SJCRH30 (cell line): ENCODE measurements around the gene ITGA1. TPM values are rescaled to one million over a fixed set of nuclear protein-coding genes. Genes with fewer than 3 reads are reported as not detected.
"Not testable (repeated sequence)": the region's sequence is repeated elsewhere in the genome, so short reads cannot be mapped to it uniquely, and the experiment has no call there.

Experiments
- DNase-seq, 2 experiments: peaks; one replicate each; pipeline ENCODE4 v3.0.0-alpha.2; 2015 to 2020
- H3K27ac ChIP-seq: fragments of 250-450 bp; sonication (Bioruptor Pico); 2 replicates; pipeline ENCODE4 v1.5.1; 2020; ENCODE audit warnings: mild to moderate bottlenecking, moderate library complexity
- H3K27me3 ChIP-seq: fragments of 250-450 bp; sonication (Bioruptor Pico); 2 replicates; pipeline ENCODE4 v1.5.1; 2020; ENCODE audit warnings: mild to moderate bottlenecking, moderate library complexity
- H3K36me3 ChIP-seq: fragments of 250-450 bp; sonication (Bioruptor Pico); 2 replicates; pipeline ENCODE4 v1.5.1; 2020; ENCODE audit warnings: mild to moderate bottlenecking, moderate library complexity
- H3K4me1 ChIP-seq: fragments of 250-450 bp; sonication (Bioruptor Pico); 2 replicates; pipeline ENCODE4 v1.5.1; 2020; ENCODE audit warnings: mild to moderate bottlenecking, moderate library complexity
- H3K4me3 ChIP-seq: fragments of 250-450 bp; sonication (Bioruptor Pico); 2 replicates; pipeline ENCODE4 v1.5.1; 2020; ENCODE audit warnings: mild to moderate bottlenecking, moderate library complexity
- H3K9me3 ChIP-seq: fragments of 250-450 bp; sonication (Bioruptor Pico); replicated peaks from 2 replicates; pipeline ENCODE4 v1.5.1; 2020; ENCODE audit warnings: mild to moderate bottlenecking, moderate library complexity
- total RNA-seq: library from RNA; depleted of rRNA; stranded (reverse); fragments of >200 nt; shearing (Covaris generic); gene quantifications from 2 replicates; pipeline ENCODE4 v1.2.3, GENCODE V29; 2014

ITGA1 gene
- total RNA-seq, 1 experiment from 2014 or later = 9.9 TPM

DNA sequence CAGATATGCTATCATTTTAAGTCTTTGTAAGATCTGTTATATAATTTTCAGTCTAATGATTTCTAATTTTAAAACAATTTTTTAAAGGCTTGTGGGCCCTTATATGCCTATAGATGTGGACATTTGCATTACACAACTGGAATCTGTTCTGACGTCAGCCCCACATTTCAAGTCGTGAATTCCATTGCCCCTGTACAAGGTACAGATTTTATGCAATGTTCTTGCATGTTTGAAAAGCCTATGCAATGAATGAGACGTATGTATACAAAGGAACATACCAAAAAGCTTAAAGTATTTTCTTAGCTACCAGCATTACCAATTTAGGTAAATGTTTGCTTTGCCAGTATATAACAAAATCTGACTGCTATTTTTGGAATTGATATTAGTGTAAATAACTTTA, 77.2 kb downstream of the ITGA1 start:
- no peaks in the 10 kb centered on the region for H3K36me3 ChIP-seq
- no peaks in the 10 kb centered on the region for H3K9me3 ChIP-seq
- peaks cover 42% of the 10 kb centered on the region for H3K4me1 ChIP-seq
- DNase-seq = no peak
- no peak overlapping the region for H3K4me3 ChIP-seq
- no peaks in the 10 kb centered on the region for H3K27me3 ChIP-seq
- H3K27ac ChIP-seq = no peak overlapping the region

DNA sequence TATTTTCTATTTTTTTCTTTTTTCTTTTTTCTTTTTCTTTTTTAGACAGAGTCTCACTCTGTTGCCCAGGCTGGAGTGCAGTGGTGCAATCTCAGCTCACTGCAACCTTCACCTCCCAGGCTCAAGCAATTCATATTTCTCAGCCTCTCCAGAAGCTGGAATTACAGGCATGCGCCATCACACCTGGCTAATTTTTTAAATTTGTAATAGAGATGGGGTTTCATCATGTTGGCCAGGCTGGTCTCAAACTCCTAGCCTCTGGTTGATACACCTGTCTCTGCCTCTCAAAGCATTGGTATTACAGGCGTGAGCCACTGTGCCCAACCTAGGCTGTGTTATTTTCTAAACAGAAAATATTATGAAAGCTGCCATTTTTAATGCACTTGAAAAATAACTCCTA, 78.3 kb downstream of the ITGA1 start:
- H3K4me3 ChIP-seq, H3K9me3 ChIP-seq, H3K36me3 ChIP-seq, H3K27me3 ChIP-seq, H3K27ac ChIP-seq: not testable (repeated sequence)
- DNase-seq = peak; percentile 37 to 60
- H3K4me1 ChIP-seq = peaks cover 50% of the 10 kb centered on the region

DNA sequence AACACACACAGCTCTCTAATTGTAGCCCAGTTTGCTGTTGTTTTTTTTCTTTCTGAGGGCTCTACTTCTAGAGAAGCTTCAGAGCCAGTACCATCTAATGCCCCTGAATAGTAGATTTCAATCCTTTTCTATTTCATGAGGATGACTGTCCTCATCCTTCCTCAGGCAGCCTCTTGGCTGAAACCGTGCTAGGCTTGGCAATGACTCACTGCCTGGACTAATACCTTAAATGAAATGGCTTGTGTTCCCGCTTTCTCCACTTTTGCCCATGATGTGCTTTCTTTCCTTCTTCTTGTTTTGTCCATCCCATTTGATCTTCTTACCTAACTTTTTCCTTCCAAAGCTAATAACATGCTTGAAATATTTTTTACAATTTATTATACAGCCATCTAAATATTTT, 80.1 kb downstream of the ITGA1 start:
- H3K9me3 ChIP-seq = no peaks in the 10 kb centered on the region
- no peak for DNase-seq
- H3K4me3 ChIP-seq = no peak overlapping the region
- no peaks in the 10 kb centered on the region for H3K27me3 ChIP-seq
- H3K36me3 ChIP-seq = no peaks in the 10 kb centered on the region
- H3K4me1 ChIP-seq = peaks cover 60% of the 10 kb centered on the region
- no peak overlapping the region for H3K27ac ChIP-seq

DNA sequence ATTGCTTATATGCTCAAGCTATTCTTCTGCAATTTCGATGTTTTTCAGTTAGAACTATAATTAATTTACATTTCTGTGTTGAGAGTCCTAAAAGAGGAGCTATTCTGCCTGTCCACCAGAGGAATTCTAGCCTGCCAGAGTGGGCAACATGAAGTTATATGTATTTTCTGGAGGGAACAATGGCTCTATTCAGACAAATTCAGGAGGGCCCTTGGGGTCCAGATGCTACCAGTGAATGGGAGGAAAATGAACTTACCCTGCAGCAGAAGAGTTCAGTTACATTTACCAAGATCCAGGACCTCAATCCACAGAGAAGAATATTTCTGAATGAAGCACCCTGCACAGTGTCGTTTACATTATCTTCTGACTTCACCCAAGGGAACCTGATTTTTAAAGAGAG, 80.7 kb downstream of the ITGA1 start:
- Histone ChIP-seq H3K27ac (no peak overlapping the region), H3K36me3 (no peaks in the 10 kb centered on the region), H3K27me3 (no peaks in the 10 kb centered on the region), H3K9me3 (no peaks in the 10 kb centered on the region), H3K4me3 (no peak overlapping the region), H3K4me1 (peaks cover 60% of the 10 kb centered on the region)
- peak; percentile 24 to 69 for DNase-seq

DNA sequence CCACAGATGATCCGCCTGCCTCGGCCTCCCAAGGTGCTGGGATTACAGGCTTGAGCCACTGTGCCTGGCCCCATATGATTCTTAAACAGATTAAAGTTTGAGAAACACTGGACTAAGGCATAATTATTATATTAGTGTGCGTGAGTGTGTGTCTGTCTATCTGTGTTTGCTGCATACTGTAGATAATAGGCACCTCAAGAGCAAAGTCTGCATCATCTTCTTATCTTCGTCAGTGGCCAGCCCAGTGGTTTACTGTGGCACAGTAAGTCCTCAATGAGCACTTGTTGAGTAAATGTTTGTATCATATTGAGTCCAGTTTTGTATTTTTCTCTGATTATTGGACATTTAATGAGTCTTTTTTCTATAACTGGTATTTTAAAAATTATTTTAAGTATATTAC, 81.7 kb downstream of the ITGA1 start:
- Histone ChIP-seq H3K27ac (peak overlapping the region; percentile 82; the same call in 1 of the 2 replicates), H3K9me3 (no peaks in the 10 kb centered on the region), H3K36me3 (no peaks in the 10 kb centered on the region), H3K4me1 (peaks cover 57% of the 10 kb centered on the region), H3K4me3 (no peak overlapping the region), H3K27me3 (no peaks in the 10 kb centered on the region)
- DNase-seq = no peak

DNA sequence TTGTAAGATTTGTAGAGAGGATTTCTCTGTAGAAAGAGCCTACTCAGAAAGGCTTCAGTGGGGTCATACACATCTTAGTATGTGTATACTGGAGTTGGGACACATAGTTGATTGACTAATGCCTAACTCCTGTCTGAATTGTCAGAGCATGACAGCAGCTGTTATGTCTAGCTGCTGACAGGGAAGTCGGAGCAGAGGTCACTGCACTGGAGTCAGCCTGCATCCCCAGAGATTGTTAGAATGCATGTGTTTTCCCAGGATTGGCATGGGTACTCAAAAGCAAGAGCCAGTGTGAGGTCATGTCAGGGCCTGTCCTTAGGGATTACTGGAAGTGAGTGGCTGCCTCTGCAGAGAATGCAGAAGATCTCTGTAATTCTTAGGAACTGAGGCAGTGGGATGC, 82.7 kb downstream of the ITGA1 start:
- no peaks in the 10 kb centered on the region for H3K9me3 ChIP-seq
- peaks cover 56% of the 10 kb centered on the region for H3K4me1 ChIP-seq
- H3K4me3 ChIP-seq = no peak overlapping the region
- peak overlapping the region; percentile 82 for H3K27ac ChIP-seq
- no peaks in the 10 kb centered on the region for H3K36me3 ChIP-seq
- peak; percentile 82 to 83 for DNase-seq
- H3K27me3 ChIP-seq = no peaks in the 10 kb centered on the region

DNA sequence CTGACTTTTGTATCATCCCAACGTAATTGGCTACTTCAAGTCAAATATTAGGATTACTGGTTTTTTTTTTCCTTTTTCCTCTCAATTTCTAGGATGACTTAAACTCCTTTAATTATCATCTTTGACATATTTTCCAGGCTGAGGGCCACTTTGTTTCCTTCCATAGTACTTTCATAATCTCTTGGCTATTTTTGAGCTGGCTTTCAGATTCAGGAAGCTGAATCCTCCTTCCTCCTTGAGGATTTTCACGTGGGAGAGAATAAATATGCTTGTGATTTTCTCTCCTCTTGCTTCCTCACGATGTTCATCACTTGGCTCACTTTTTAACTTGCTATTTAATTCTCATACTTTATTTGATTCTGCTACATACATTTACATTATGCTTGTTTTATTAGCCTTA, 88.1 kb downstream of the ITGA1 start:
- Histone ChIP-seq H3K9me3 (no peaks in the 10 kb centered on the region), H3K27me3 (no peaks in the 10 kb centered on the region), H3K4me1 (peaks cover 46% of the 10 kb centered on the region), H3K36me3 (no peaks in the 10 kb centered on the region), H3K27ac (no peak overlapping the region), H3K4me3 (no peak overlapping the region)
- no peak for DNase-seq

DNA sequence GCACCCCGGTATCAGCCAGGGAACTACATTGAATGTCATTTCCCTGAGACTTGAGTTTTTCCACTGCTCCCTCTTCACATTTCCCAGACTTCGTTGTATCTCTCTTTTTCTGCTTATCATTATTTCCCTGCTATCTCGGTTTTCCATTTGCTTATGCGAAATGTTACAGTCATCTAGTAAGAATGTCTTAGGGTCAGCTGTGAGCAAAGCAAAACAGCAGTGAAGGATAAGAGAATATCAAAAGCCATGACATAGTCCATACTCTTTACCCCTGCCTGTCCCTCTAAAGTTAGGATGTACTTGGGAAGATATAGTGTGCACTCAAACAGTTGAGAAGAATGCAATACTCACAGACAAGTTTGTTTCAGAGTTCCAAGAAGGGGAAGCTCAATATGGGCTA, 88.7 kb downstream of the ITGA1 start:
- no peak overlapping the region for H3K27ac ChIP-seq
- H3K9me3 ChIP-seq = no peaks in the 10 kb centered on the region
- no peak overlapping the region for H3K4me3 ChIP-seq
- H3K27me3 ChIP-seq = no peaks in the 10 kb centered on the region
- DNase-seq = no peak
- H3K36me3 ChIP-seq = no peaks in the 10 kb centered on the region
- peaks cover 40% of the 10 kb centered on the region for H3K4me1 ChIP-seq

DNA sequence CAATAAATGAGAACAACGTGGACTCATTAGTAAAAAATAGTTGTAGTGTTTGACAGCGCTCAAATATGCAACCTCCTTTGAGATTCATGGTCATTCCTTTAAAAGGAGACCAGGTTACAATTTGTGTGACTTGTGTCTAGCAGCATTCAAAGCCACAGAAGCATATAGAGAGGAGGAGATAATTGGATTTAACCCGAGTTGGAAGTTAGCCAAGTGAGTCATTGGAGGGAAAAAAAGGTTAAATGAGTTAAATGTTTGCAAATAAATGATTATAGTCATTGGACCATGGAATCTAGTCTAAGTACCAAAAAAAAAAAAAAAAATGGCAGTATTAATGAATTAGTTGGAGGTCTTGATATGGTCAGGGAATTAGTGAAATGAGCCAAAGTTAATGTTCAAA, 90.9 kb downstream of the ITGA1 start:
- Histone ChIP-seq H3K4me1 (peaks cover 35% of the 10 kb centered on the region), H3K27ac (peak overlapping the region; percentile 21; the same call in 1 of the 2 replicates), H3K27me3 (no peaks in the 10 kb centered on the region), H3K9me3 (no peaks in the 10 kb centered on the region), H3K36me3 (no peaks in the 10 kb centered on the region), H3K4me3 (no peak overlapping the region)
- peak; percentile 32 to 74 for DNase-seq

DNA sequence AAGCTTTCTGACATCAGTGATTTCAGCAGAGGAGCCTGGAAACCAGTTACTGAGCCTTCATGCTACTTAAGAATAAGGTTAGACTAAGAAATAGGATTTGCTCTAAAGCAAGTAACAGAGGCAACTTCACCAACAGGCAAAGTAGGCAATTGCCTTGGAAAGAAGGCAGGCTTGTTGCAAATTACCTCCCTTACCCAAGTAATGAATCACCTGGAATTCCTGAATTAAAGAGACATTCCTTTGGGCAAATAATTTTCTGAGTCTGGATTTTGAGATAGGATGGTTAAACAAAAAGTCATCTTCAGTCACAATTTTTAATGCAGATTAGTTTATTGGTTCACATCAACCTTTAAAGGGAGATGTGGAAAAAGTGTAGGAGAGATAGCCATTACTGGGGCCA, 92.8 kb downstream of the ITGA1 start:
- Histone ChIP-seq H3K27ac (no peak overlapping the region), H3K4me1 (peaks cover 24% of the 10 kb centered on the region), H3K36me3 (no peaks in the 10 kb centered on the region), H3K4me3 (no peak overlapping the region), H3K9me3 (no peaks in the 10 kb centered on the region), H3K27me3 (no peaks in the 10 kb centered on the region)
- no peak for DNase-seq

DNA sequence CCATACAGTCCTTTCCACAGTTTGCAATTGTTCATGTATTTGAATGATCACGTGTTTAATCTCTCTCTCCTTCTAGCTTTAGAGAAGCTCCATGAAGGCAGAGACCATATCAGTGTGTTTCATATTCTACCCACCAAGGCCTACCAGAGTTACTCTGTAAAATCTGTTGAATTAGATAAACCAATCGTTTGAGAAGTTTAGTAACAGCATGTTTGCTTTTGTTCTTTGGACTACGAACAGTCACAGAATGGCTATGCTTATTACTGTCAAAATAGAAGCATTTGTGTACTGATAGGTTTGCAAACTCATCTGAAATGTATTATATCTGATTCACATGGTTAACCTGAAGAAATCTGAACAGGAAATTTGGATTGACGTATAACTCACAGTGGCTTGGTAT, 93.8 kb downstream of the ITGA1 start:
- no peaks in the 10 kb centered on the region for H3K27me3 ChIP-seq
- H3K4me1 ChIP-seq = peaks cover 25% of the 10 kb centered on the region
- no peaks in the 10 kb centered on the region for H3K9me3 ChIP-seq
- H3K36me3 ChIP-seq = no peaks in the 10 kb centered on the region
- no peak overlapping the region for H3K4me3 ChIP-seq
- no peak for DNase-seq
- H3K27ac ChIP-seq = no peak overlapping the region

DNA sequence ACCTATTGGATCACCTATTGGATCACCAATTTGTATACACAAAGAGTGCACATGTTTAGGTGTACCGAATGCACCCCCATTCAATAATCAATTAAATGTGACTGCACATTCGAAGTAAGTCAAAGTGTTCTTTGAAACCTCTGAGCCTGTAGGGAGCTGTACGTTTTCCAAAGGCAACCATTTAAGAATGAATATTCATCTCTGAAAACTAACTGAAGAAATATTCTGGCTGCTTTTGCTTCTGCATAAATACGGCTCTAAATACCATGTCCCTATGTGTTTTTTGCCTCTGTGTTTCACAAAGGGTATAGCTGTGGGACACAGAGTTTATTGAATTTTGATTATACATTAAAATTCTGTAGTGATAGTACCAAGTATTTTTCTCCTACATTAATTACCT, 95.4 kb downstream of the ITGA1 start:
- Histone ChIP-seq H3K27me3 (no peaks in the 10 kb centered on the region), H3K36me3 (no peaks in the 10 kb centered on the region), H3K4me1 (peaks cover 19% of the 10 kb centered on the region), H3K4me3 (no peak overlapping the region), H3K9me3 (no peaks in the 10 kb centered on the region), H3K27ac (no peak overlapping the region)
- DNase-seq = no peak

DNA sequence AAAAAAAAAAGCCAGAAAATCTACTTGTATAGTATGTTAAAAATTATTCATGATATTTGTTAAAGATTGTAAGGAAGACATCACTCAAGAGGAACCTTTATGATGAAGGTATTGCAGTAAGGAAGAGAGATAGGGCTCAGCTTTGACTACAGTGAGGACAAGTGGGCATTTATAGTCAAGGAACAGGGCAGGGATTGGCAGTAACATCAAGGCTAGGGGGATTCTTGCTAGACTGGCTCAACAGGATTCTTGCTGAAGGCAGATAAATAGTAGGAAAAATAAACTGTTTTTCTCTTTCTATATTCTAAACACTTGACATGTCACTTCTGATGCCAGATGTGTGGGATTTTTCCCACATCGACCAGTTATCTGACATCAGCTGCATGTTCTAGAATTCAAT, 96.7 kb downstream of the ITGA1 start:
- Histone ChIP-seq H3K27me3 (no peaks in the 10 kb centered on the region), H3K4me1 (peaks cover 9% of the 10 kb centered on the region), H3K36me3 (no peaks in the 10 kb centered on the region), H3K9me3 (no peaks in the 10 kb centered on the region), H3K27ac (no peak overlapping the region), H3K4me3 (no peak overlapping the region)
- no peak for DNase-seq

DNA sequence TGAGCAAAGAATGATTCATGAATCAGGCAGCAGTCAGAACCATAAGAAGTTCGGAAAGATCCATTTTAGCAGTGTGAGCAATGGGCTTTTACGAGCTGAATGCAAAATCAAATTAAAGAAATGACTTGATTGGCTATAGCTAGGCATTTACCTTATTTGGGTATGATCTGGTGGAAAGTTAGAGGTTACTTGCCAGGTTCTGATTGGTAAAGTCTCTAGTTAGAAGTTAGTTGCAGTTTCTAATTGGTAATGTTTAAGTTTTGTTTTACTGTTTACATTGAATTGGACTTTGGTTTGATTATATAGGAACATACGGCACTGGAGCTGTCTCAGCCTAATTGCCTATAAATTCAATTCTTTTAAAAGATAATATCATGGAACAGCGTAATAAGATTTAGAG, 97.9 kb downstream of the ITGA1 start:
- no peak for DNase-seq

DNA sequence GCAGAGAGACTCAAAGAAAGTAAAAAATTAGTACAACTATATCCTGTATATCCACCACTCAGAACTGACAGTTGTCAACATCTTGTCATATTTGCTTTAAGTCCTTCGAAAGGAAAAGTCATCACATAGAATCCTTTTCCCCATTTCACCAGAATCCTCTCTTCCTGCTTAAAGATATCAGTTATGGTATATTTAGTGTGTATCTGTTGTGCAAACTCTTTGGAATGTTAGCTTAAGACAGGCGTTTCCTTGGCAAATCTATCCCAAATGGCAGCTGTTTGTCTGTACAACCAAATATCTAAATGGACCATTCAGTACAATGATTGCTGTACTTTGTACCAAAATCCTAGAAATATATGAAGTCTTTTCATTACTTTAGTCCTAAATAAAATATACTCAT, 98.5 kb downstream of the ITGA1 start:
- Histone ChIP-seq H3K9me3 (no peaks in the 10 kb centered on the region), H3K4me3 (no peak overlapping the region), H3K36me3 (no peaks in the 10 kb centered on the region), H3K27ac (peak overlapping the region; percentile 11; the same call in 1 of the 2 replicates), H3K4me1 (peaks cover 9% of the 10 kb centered on the region), H3K27me3 (no peaks in the 10 kb centered on the region)
- no peak for DNase-seq

More for the DNA sequence above, 97.9 kb downstream of the ITGA1 start:
- Histone ChIP-seq H3K4me3 (no peak overlapping the region), H3K9me3 (no peaks in the 10 kb centered on the region), H3K4me1 (peaks cover 9% of the 10 kb centered on the region), H3K36me3 (no peaks in the 10 kb centered on the region), H3K27ac (peak overlapping the region; percentile 11; the same call in 1 of the 2 replicates), H3K27me3 (no peaks in the 10 kb centered on the region)

DNA sequence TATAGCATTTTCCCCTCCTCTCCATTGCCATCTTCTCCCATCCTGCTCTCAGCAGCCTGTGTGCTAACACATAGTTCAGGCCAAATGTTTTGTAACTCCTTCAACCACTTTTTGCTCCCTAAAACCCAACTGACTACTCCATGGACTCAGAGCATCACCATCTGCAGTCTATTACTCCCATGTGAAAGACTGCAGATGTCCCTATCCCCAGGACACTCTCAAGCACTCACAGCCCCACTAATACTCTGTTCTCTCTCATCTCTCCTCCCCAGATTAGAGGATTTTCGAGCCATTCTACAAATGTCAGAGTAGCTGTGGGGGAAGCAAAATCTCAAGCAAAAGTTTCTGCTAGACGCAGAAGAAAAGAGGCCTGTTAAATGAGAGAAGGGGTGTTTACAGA, 99.3 kb downstream of the ITGA1 start:
- H3K4me3 ChIP-seq = no peak overlapping the region
- H3K36me3 ChIP-seq = no peaks in the 10 kb centered on the region
- no peak overlapping the region for H3K27ac ChIP-seq
- H3K27me3 ChIP-seq = no peaks in the 10 kb centered on the region
- H3K4me1 ChIP-seq = peaks cover 9% of the 10 kb centered on the region
- DNase-seq = no peak
- no peaks in the 10 kb centered on the region for H3K9me3 ChIP-seq

DNA sequence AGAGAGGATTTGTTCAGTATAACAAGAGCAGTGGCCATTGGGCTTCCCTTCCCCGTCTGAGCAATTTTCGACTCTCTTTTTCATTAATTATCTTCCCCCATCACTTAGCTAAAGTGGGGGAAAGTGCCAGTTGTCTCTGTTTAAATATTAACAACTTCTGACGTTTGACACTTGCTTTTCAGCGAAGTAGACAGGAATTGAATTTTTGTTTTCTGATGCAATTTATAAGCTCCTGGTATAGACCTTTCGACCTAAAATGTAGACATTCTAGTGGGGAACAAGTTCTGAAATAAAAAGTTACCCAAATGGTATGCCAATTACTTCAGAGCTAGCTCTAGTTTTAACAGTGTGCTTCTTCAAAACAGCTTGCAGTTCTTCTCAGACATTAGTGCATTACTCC, 100.6 kb downstream of the ITGA1 start:
- no peak for DNase-seq
- no peak overlapping the region for H3K4me3 ChIP-seq
- H3K9me3 ChIP-seq = no peaks in the 10 kb centered on the region
- no peak overlapping the region for H3K27ac ChIP-seq
- peaks cover 15% of the 10 kb centered on the region for H3K4me1 ChIP-seq
- H3K36me3 ChIP-seq = no peaks in the 10 kb centered on the region
- no peaks in the 10 kb centered on the region for H3K27me3 ChIP-seq
